Natural killer cell (primary cell): Measurements from ENCODE around the gene CYB5D1. TPM values are rescaled to one million over a fixed set of nuclear protein-coding genes. Genes with fewer than 3 reads are reported as not detected.

ENCODE experiments used
- ATAC-seq, 3 donors: fragments of 150-1000 bp in 2 of 3; fragments of 200-7000 bp in 1 of 3; cut with Tn5 transposase; 1 replicate in 1 of 3; 2 replicates in 2 of 3; pipeline ENCODE4 v1.10.0; 2021; ENCODE audit warnings: mild to moderate bottlenecking in 2 of 3, moderate library complexity in 2 of 3
- DNase-seq, 2 donors: peaks; one replicate each; pipeline versions ENCODE4 v3.0.0 to v3.0.0-alpha.2; 2013 to 2021; ENCODE audit warnings: mixed read lengths in 1 of 2
- H3K27ac ChIP-seq: one replicate; pipeline ENCODE4 v1.5.1; 2013; ENCODE audit warnings: mild to moderate bottlenecking, low read length
- H3K27me3 ChIP-seq: one replicate; pipeline ENCODE4 v1.6.1; 2013; ENCODE audit warnings: low read length; ENCODE audit not compliant: control insufficient read depth, insufficient read depth
- H3K36me3 ChIP-seq: one replicate; pipeline ENCODE4 v1.6.1; 2013; ENCODE audit warnings: low read length; ENCODE audit not compliant: control insufficient read depth, insufficient read depth
- H3K4me1 ChIP-seq: one replicate; pipeline ENCODE4 v1.6.1; 2013; ENCODE audit warnings: low read length; ENCODE audit not compliant: control insufficient read depth, insufficient read depth
- H3K4me3 ChIP-seq: one replicate; pipeline ENCODE4 v1.5.1; 2013; ENCODE audit warnings: low read length
- H3K9me3 ChIP-seq: one replicate; pipeline ENCODE4 v1.6.1; 2013; ENCODE audit warnings: low read length; ENCODE audit not compliant: control insufficient read depth, insufficient read depth
- H3K27ac Mint-ChIP-seq, 2 donors: one replicate each; pipeline ENCODE4 v1.8.0; 2022; ENCODE audit warnings: mild to moderate bottlenecking in 2 of 2, mixed read lengths in 2 of 2, moderate library complexity in 1 of 2
- H3K27me3 Mint-ChIP-seq, 2 donors: one replicate each; pipeline ENCODE4 v1.8.0; 2022; ENCODE audit warnings: low read depth in 2 of 2, mixed read lengths in 2 of 2
- H3K36me3 Mint-ChIP-seq: one replicate; pipeline ENCODE4 v1.8.0; 2022; ENCODE audit warnings: mixed read lengths
- H3K4me1 Mint-ChIP-seq, 2 donors: one replicate each; pipeline ENCODE4 v1.8.0; 2022; ENCODE audit warnings: mixed read lengths in 2 of 2
- H3K4me3 Mint-ChIP-seq: one replicate; pipeline ENCODE4 v1.8.0; 2022; ENCODE audit warnings: mild to moderate bottlenecking, moderate library complexity, mixed read lengths
- H3K9me3 Mint-ChIP-seq, 2 donors: one replicate each; pipeline ENCODE4 v1.8.0; 2022; ENCODE audit warnings: mixed read lengths in 2 of 2
- CTCF ChIP-seq: fragments of 200-600 bp; IDR thresholded peaks from one replicate; pipeline ENCODE4 v1.8.0; 2022; ENCODE audit warnings: antibody characterized with exemption
- WGBS: methylation state at CpG from one replicate; pipeline ENCODE4 v1.1.7; 2013; ENCODE audit warnings: missing lambda C conversion rate; ENCODE audit not compliant: insufficient coverage; 5-methylcytosine and 5-hydroxymethylcytosine counted together
- intact Hi-C: fragments of 100-400 bp; cut with micrococcal nuclease; formaldehyde crosslinking; loops from one replicate; pipeline ENCODE4 v1.14.2; 2022
- total RNA-seq, 4 donors: library from RNA; stranded (reverse); fragments of 120-200 nt in 1 of 4; gene quantifications; one replicate each; pipeline versions ENCODE4 v1.2.3 to v1.2.4, GENCODE V29; 2013 to 2022

CYB5D1 gene
- total RNA-seq, 3 donors from 2014 or later (not counting 1 experiment from before 2014, with no cell fraction given) = 11.0 to 18.3 (median 11.5) TPM

- ATAC-seq = no peak
- H3K27ac Mint-ChIP-seq = no peak overlapping the region
- H3K27me3 ChIP-seq = no peaks in the 10 kb centered on the region
- H3K27me3 Mint-ChIP-seq = peaks cover 8 to 21% of the 10 kb centered on the region in 2 donors
- H3K4me3 ChIP-seq = no peak overlapping the region
- no peak overlapping the region for H3K27ac ChIP-seq
- H3K9me3 Mint-ChIP-seq = no peaks in the 10 kb centered on the region
- H3K36me3 ChIP-seq = no peaks in the 10 kb centered on the region
- H3K4me1 ChIP-seq = no peaks in the 10 kb centered on the region
- WGBS = 69% methylated on average over 11 of the region's 12 CpGs
- H3K4me1 Mint-ChIP-seq = no peaks in the 10 kb centered on the region
- no peak for TF ChIP-seq CTCF
- H3K4me3 Mint-ChIP-seq = no peak overlapping the region
- H3K9me3 ChIP-seq = no peaks in the 10 kb centered on the region
- intact Hi-C loops = no loop called here
- no peak for DNase-seq
- H3K36me3 Mint-ChIP-seq = no peaks in the 10 kb centered on the region
Observed at GRCh38 chr17:7825206-7825990, 32.4 kb upstream of the CYB5D1 start.

- intact Hi-C loops = no loop called here
- 90% methylated on average over 8 of the region's 8 CpGs for WGBS
- Histone ChIP-seq H3K27ac (no peak overlapping the region), H3K36me3 (no peaks in the 10 kb centered on the region), H3K27me3 (no peaks in the 10 kb centered on the region), H3K4me3 (no peak overlapping the region), H3K4me1 (peaks cover 15% of the 10 kb centered on the region), H3K9me3 (no peaks in the 10 kb centered on the region)
- no peak for ATAC-seq
- H3K9me3 Mint-ChIP-seq = no peaks in the 10 kb centered on the region
- peaks cover 7 to 23% of the 10 kb centered on the region in 2 donors for H3K4me1 Mint-ChIP-seq
- H3K27me3 Mint-ChIP-seq = peaks cover 8 to 11% of the 10 kb centered on the region in 2 donors
- no peak for TF ChIP-seq CTCF
- DNase-seq = no peak
- H3K27ac Mint-ChIP-seq = no peak overlapping the region
- H3K36me3 Mint-ChIP-seq = no peaks in the 10 kb centered on the region
- H3K4me3 Mint-ChIP-seq = no peak overlapping the region
Observed at GRCh38 chr17:7830616-7831015, 27.2 kb upstream of the CYB5D1 start.

- Mint-ChIP-seq H3K27ac (no peak overlapping the region), H3K4me1 (peaks cover 9 to 29% of the 10 kb centered on the region in 2 donors), H3K4me3 (no peak overlapping the region), H3K9me3 (no peaks in the 10 kb centered on the region), H3K36me3 (no peaks in the 10 kb centered on the region), H3K27me3 (peaks cover 8 to 13% of the 10 kb centered on the region in 2 donors)
- no peak for ATAC-seq
- Histone ChIP-seq H3K27ac (no peak overlapping the region), H3K36me3 (no peaks in the 10 kb centered on the region), H3K4me3 (no peak overlapping the region), H3K4me1 (peaks cover 21% of the 10 kb centered on the region), H3K9me3 (no peaks in the 10 kb centered on the region), H3K27me3 (no peaks in the 10 kb centered on the region)
- WGBS = 80% methylated on average over 7 of the region's 7 CpGs
- intact Hi-C loops = no loop called here
- DNase-seq = no peak
- no peak for TF ChIP-seq CTCF
Observed at GRCh38 chr17:7831233-7831632, 26.6 kb upstream of the CYB5D1 start.

- peaks cover 0 to 12% of the 10 kb centered on the region in 2 donors for H3K27me3 Mint-ChIP-seq
- no peak overlapping the region for H3K4me3 ChIP-seq
- no peak for TF ChIP-seq CTCF
- no peaks in the 10 kb centered on the region for H3K36me3 Mint-ChIP-seq
- WGBS = 88% methylated on average over 8 of the region's 10 CpGs
- intact Hi-C loops = no loop called here
- no peak overlapping the region for H3K4me3 Mint-ChIP-seq
- no peaks in the 10 kb centered on the region for H3K36me3 ChIP-seq
- no peaks in the 10 kb centered on the region for H3K9me3 Mint-ChIP-seq
- no peaks in the 10 kb centered on the region for H3K9me3 ChIP-seq
- H3K27ac ChIP-seq = no peak overlapping the region
- H3K27me3 ChIP-seq = no peaks in the 10 kb centered on the region
- H3K4me1 Mint-ChIP-seq = peaks cover 21 to 41% of the 10 kb centered on the region in 2 donors
- DNase-seq (no peak), ATAC-seq (no peak)
- peaks cover 32% of the 10 kb centered on the region for H3K4me1 ChIP-seq
- no peak overlapping the region for H3K27ac Mint-ChIP-seq
Observed at GRCh38 chr17:7832431-7832830, 25.4 kb upstream of the CYB5D1 start.
